ENCODE measurements around the gene MED27. TPM values are rescaled to one million over a fixed set of nuclear protein-coding genes. Genes with fewer than 3 reads are reported as not detected.

The MED27 gene
- total and polyA plus RNA-seq, 2 of the 4 experiments (the other 2 are of a cell fraction) = 50.2 to 63.4 TPM

GRCh38 chr9:132016456-132016855, 63.2 kb downstream of the MED27 start:
- Histone ChIP-seq H3K79me1 (ENCODE audit: low read depth in 1 of 2, low read length in 2 of 2) (peaks cover 33 to 56% of the 10 kb centered on the region in 2 experiments), H3K9ac (ENCODE audit: low read depth, low read length) (no peak overlapping the region), H3K9me3 (ENCODE audit: control insufficient read depth, insufficient read depth, low read length) (no peaks in the 10 kb centered on the region), H3K4me3 (ENCODE audit: insufficient read depth, low read depth, low read length) (no peak overlapping the region), H3K9me1 (ENCODE audit: insufficient read depth, low read length) (peaks cover 6% of the 10 kb centered on the region; the same call in 1 of the 2 replicates), H3K4ac (ENCODE audit: low read depth, low read length) (no peak overlapping the region), H3K4me1 (ENCODE audit: control insufficient read depth, insufficient read depth, low read length) (peaks cover 6% of the 10 kb centered on the region; the same call in 1 of the 2 replicates), H3K14ac (replicated peaks; ENCODE audit: low read depth, low read length) (no peak overlapping the region), H3K18ac (ENCODE audit: low read depth, low read length) (no peak overlapping the region), H2BK120ac (ENCODE audit: low read depth, low read length) (no peak overlapping the region), H2AFZ (replicated peaks; ENCODE audit: low read length, poor library complexity) (no peak overlapping the region), H4K5ac (ENCODE audit: low read depth, low read length) (no peak overlapping the region), H3K27ac (ENCODE audit: insufficient read depth, low read length) (no peak overlapping the region), H3K56ac (ENCODE audit: extremely low read depth, insufficient read depth, low read length) (no peak overlapping the region), H3K4me2 (ENCODE audit: low read depth, low read length) (no peak overlapping the region), H2BK5ac (ENCODE audit: low read depth, low read length, poor library complexity, severe bottlenecking) (no peak overlapping the region), H3K23ac (ENCODE audit: low read depth, low read length) (no peak overlapping the region), H2BK15ac (ENCODE audit: low read depth, low read length) (no peak overlapping the region), H4K20me1 (ENCODE audit: insufficient read depth, low read length) (peaks cover 20% of the 10 kb centered on the region), H4K91ac (ENCODE audit: insufficient read depth, low read depth, low read length) (no peak overlapping the region), H3K36me3 (ENCODE audit: control insufficient read depth, insufficient read depth, low read length) (peaks cover 2% of the 10 kb centered on the region; the same call in 1 of the 2 replicates), H2AK5ac (ENCODE audit: low read depth, low read length) (no peak overlapping the region), H4K8ac (ENCODE audit: low read depth in 2 of 2, low read length in 2 of 2) (no peak overlapping the region), H2BK20ac (ENCODE audit: low read depth, low read length) (no peak overlapping the region), H3K27me3 (ENCODE audit: control insufficient read depth, insufficient read depth, low read length) (no peaks in the 10 kb centered on the region), H2AK9ac (replicated peaks; ENCODE audit: low read depth, low read length, poor library complexity) (no peak overlapping the region)
- dilution Hi-C loops (cut with HindIII; ENCODE audit: low sequenced_read_pairs, unreplicated experiment) (no loop called here), intact Hi-C loops (cut with micrococcal nuclease) (no loop called here), in situ Hi-C loops (cut with MboI; ENCODE audit: low sequenced_read_pairs) (no loop called here)
- no peak for ATAC-seq (ENCODE audit: low read depth)
- DNase-seq = no peak
- ChIA-PET POLR2A (ENCODE audit: unreplicated experiment) (no interaction called here), CTCF (interaction anchor here (1.4 kb wide), 1 partner anchor 11 kb away, joined by 3 read pairs; no protein-coding TSS in a partner anchor)
- no TSS peak for BruUV-seq (replicated peaks)
- no peak for TF ChIP-seq RCOR1 (IDR thresholded peaks at IDR 0.05; ENCODE audit: insufficient replicate concordance, low read length)
- no peak for TF ChIP-seq RFX5 (IDR thresholded peaks at IDR 0.05; ENCODE audit: low read depth, low read length)
- TF ChIP-seq CHD1 (IDR thresholded peaks at IDR 0.05; ENCODE audit: low read depth, low read length) = no peak
- no peak for TF ChIP-seq POLR2A (IDR thresholded peaks at IDR 0.05; ENCODE audit: low read depth, low read length)
- no peak for TF ChIP-seq NFE2L2 (IDR thresholded peaks at IDR 0.05; ENCODE audit: low read depth, low read length)
- TF ChIP-seq ELK1 (IDR thresholded peaks at IDR 0.05; ENCODE audit: borderline replicate concordance, low read depth, low read length) = no peak
- no peak for TF ChIP-seq BHLHE40 (IDR thresholded peaks at IDR 0.05; ENCODE audit: low read depth, low read length)
- no peak for TF ChIP-seq USF2 (IDR thresholded peaks at IDR 0.05; ENCODE audit: low read depth, low read length)
- no peak for TF ChIP-seq FOS (IDR thresholded peaks at IDR 0.05; ENCODE audit: low read depth, low read length)
- no peak for TF ChIP-seq CTCF (conservative IDR thresholded peaks at IDR 0.05; ENCODE audit: low read depth, low read length)
- no CpG with 5 or more reads among the region's 3 CpGs for WGBS, 2 experiments (ENCODE audit: extremely low coverage in 2 of 2, insufficient read length in 1 of 2)
